ENCODE results near the gene FAM227A. TPM values are rescaled to one million over a fixed set of nuclear protein-coding genes. Genes with fewer than 3 reads are reported as not detected.

The FAM227A gene
- total and polyA plus RNA-seq, 2 donors from 2014 or later, result 0.80 to 3.4 TPM

DNA sequence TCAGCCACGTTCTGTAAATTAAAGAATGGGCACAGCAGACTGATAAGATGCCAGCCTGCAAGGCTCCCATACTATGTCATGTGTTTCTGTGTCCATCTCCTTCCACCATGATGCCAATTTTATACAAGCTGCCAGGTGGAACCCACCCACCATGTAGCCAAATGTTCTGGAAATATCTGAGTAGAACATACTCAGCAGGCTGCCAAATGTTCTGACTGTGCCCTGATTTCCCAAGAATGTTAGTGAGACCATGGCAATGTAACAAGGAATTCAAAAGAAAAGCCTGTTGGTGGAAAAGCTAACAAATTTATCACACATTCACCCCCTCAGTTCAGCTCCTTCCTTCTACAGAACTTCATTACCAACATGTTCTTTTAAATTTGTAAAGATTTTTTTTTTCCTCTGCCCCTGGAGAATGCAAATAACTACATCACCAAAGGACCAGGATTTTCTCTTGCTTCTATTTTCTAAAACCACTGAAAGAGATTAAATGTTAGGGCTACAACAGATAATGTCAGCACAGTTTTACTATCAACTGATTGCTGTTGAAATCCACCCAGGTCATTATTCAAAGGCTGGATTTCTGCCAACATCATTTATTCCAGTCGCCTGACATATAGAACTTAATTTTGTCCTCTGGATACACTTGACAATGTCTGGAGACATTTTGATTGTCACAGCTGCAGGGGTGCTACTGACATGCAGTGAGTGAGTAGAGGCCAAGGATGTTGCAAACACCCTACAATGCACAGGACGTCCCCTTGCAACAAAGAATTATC, 89.3 kb downstream of the FAM227A start:
- H3K9ac ChIP-seq (ENCODE audit: low read length in 3 of 3), result no peak overlapping the region
- DNase-seq (no peak), FAIRE-seq (no peak)
- no peak overlapping the region for H3K4me3 ChIP-seq (ENCODE audit: low read length in 3 of 3)
- no peaks in the 10 kb centered on the region for H3K27me3 ChIP-seq (ENCODE audit: control insufficient read depth, insufficient read depth, low read length)
- no peaks in the 10 kb centered on the region for H3K36me3 ChIP-seq (ENCODE audit: control insufficient read depth in 2 of 3, insufficient read depth in 3 of 3, low read length in 3 of 3)
- no peak overlapping the region for H3K27ac ChIP-seq (ENCODE audit: low read depth in 2 of 2, low read length in 2 of 2)
- peaks cover 0 to 2% (median 0%) of the 10 kb centered on the region in 3 donors for H3K4me1 ChIP-seq (ENCODE audit: control insufficient read depth in 2 of 3, insufficient read depth in 2 of 3, low read depth in 1 of 3, low read length in 3 of 3)
- intact Hi-C loops (cut with DNase I), result no loop called here
- H3K9me3 ChIP-seq (ENCODE audit: control insufficient read depth in 2 of 3, insufficient read depth in 1 of 3, low read length in 3 of 3), result no peaks in the 10 kb centered on the region
- TF ChIP-seq, protein P1, sequence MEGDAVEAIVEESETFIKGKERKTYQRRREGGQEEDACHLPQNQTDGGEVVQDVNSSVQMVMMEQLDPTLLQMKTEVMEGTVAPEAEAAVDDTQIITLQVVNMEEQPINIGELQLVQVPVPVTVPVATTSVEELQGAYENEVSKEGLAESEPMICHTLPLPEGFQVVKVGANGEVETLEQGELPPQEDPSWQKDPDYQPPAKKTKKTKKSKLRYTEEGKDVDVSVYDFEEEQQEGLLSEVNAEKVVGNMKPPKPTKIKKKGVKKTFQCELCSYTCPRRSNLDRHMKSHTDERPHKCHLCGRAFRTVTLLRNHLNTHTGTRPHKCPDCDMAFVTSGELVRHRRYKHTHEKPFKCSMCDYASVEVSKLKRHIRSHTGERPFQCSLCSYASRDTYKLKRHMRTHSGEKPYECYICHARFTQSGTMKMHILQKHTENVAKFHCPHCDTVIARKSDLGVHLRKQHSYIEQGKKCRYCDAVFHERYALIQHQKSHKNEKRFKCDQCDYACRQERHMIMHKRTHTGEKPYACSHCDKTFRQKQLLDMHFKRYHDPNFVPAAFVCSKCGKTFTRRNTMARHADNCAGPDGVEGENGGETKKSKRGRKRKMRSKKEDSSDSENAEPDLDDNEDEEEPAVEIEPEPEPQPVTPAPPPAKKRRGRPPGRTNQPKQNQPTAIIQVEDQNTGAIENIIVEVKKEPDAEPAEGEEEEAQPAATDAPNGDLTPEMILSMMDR (IDR thresholded peaks at IDR 0.05; ENCODE audit: borderline replicate concordance, extremely low read depth, insufficient read depth), result no peak

DNA sequence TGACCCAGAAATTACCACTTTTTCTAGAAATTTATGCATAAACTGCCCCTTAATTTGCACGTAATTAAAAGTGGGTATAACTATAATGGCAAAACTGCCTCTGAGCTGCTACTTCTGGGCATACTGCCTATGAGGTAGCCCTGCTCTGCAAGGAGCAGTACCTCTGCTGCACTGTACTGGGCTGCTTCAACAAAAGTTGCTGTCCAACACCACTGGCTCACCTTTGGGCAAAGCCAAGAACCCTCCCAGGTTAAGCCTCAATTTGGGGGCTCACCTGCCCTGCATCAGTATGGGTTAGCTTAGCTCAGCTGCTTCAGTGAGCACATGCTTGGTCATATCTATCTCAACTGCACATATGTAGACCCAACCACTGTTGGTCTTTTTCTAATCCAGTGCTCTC, 90.8 kb downstream of the FAM227A start:
- no peak for FAIRE-seq

DNA sequence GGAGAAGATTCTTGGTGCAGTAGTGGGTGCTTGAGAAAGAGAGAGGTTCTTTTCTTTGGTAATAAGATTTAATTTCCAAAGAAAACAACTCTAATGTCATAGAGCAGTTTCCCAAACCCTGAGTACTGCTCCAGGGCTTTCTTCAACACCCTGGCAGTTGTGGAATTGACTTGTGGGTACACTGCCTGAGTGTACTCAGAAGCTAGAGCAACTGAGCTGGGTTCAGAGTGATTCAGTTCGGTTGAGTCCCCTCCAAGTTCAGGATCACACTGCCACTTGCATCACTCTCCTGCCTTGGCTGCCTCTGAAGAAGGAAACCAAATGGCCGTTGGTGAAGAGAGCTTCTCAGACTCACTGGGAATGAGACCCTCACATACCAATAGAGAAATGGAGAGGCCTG, 91.5 kb downstream of the FAM227A start:
- H3K9me3 ChIP-seq (ENCODE audit: control insufficient read depth in 2 of 3, insufficient read depth in 1 of 3, low read length in 3 of 3), result no peaks in the 10 kb centered on the region
- H3K27ac ChIP-seq (ENCODE audit: low read depth in 2 of 2, low read length in 2 of 2), result no peak overlapping the region
- no peaks in the 10 kb centered on the region for H3K27me3 ChIP-seq (ENCODE audit: control insufficient read depth, insufficient read depth, low read length)
- no peaks in the 10 kb centered on the region for H3K36me3 ChIP-seq (ENCODE audit: control insufficient read depth in 2 of 3, insufficient read depth in 3 of 3, low read length in 3 of 3)
- FAIRE-seq (no peak), DNase-seq (no peak)
- intact Hi-C loops (cut with DNase I), result no loop called here
- TF ChIP-seq, protein P1 (IDR thresholded peaks at IDR 0.05; ENCODE audit: borderline replicate concordance, extremely low read depth, insufficient read depth), result no peak
- H3K4me1 ChIP-seq (ENCODE audit: control insufficient read depth in 2 of 3, insufficient read depth in 2 of 3, low read depth in 1 of 3, low read length in 3 of 3), result peaks cover 0 to under 1% (median 0%) of the 10 kb centered on the region in 3 donors
- H3K4me3 ChIP-seq (ENCODE audit: low read length in 3 of 3), result no peak overlapping the region
- no peak overlapping the region for H3K9ac ChIP-seq (ENCODE audit: low read length in 3 of 3)

More for the DNA sequence above, 90.8 kb downstream of the FAM227A start:
- DNase-seq, result no peak
- no peaks in the 10 kb centered on the region for H3K27me3 ChIP-seq (ENCODE audit: control insufficient read depth, insufficient read depth, low read length)
- TF ChIP-seq, protein P1 (IDR thresholded peaks at IDR 0.05; ENCODE audit: borderline replicate concordance, extremely low read depth, insufficient read depth), result no peak
- H3K4me3 ChIP-seq (ENCODE audit: low read length in 3 of 3), result no peak overlapping the region
- no peaks in the 10 kb centered on the region for H3K9me3 ChIP-seq (ENCODE audit: control insufficient read depth in 2 of 3, insufficient read depth in 1 of 3, low read length in 3 of 3)
- H3K4me1 ChIP-seq (ENCODE audit: control insufficient read depth in 2 of 3, insufficient read depth in 2 of 3, low read depth in 1 of 3, low read length in 3 of 3), result peaks cover 0 to 2% (median 0%) of the 10 kb centered on the region in 3 donors
- H3K27ac ChIP-seq (ENCODE audit: low read depth in 2 of 2, low read length in 2 of 2), result no peak overlapping the region
- H3K9ac ChIP-seq (ENCODE audit: low read length in 3 of 3), result no peak overlapping the region
- H3K36me3 ChIP-seq (ENCODE audit: control insufficient read depth in 2 of 3, insufficient read depth in 3 of 3, low read length in 3 of 3), result no peaks in the 10 kb centered on the region
- intact Hi-C loops (cut with DNase I), result no loop called here

Data from kidney (tissue), 14 donors.